Measurements from ENCODE around the gene RAPGEF1.
"Not testable (repeated sequence)": the region's sequence is repeated elsewhere in the genome, so short reads cannot be mapped to it uniquely, and the experiment has no call there.

The RAPGEF1 gene

GRCh38 chr9:131557855-131558548 is 181.9 kb downstream of the RAPGEF1 start:
- 0 out of 22 replicates have a peak, but pooled peaks cover 0 to 5% (median 0%) of the 10 kb centered on the region in 11 experiments for H3K36me3 ChIP-seq
- no peaks in the 10 kb centered on the region for H3K27me3 ChIP-seq
- no peak for TF ChIP-seq Cebpa-rat (IDR thresholded peaks at IDR 0.05)
- H4K20me1 ChIP-seq: no peaks in the 10 kb centered on the region; a peak in 1 of 22 replicates
- H3K27ac ChIP-seq: no peak overlapping the region
- H3K4me2 ChIP-seq: no peak overlapping the region
- H3K4me1 ChIP-seq: peaks cover 0 to 13% (median 0%) of the 10 kb centered on the region in 10 experiments; a peak in 3 of 20 replicates
- no peak overlapping the region for H3K4me3 ChIP-seq
- peaks cover 0 to 24% (median 11%) of the 10 kb centered on the region in 11 experiments; a peak in 20 of 22 replicates for H3K9me3 ChIP-seq (replicated peaks in 1 of 11)
- H3K9ac ChIP-seq: no peak overlapping the region

GRCh38 chr9:131555841-131556673 is 183.8 kb downstream of the RAPGEF1 start:
- no peak overlapping the region for H3K27ac ChIP-seq
- H3K4me3 ChIP-seq: no peak overlapping the region
- no peaks in the 10 kb centered on the region for H3K27me3 ChIP-seq
- H3K4me2 ChIP-seq: no peak overlapping the region
- 0 out of 22 replicates have a peak, but pooled peaks cover 0 to 5% (median 0%) of the 10 kb centered on the region in 11 experiments for H3K36me3 ChIP-seq
- peaks cover 0 to 19% (median 0%) of the 10 kb centered on the region in 10 experiments; a peak in 4 of 20 replicates for H3K4me1 ChIP-seq
- H3K9me3 ChIP-seq (replicated peaks in 1 of 11): peaks cover 0 to 13% (median 3%) of the 10 kb centered on the region in 11 experiments; a peak in 6 of 22 replicates
- no peak overlapping the region for H3K9ac ChIP-seq
- H4K20me1 ChIP-seq: no peaks in the 10 kb centered on the region; a peak in 1 of 22 replicates
- TF ChIP-seq Cebpa-rat (IDR thresholded peaks at IDR 0.05): no peak

GRCh38 chr9:131554843-131555351 is 185.0 kb downstream of the RAPGEF1 start:
- Histone ChIP-seq H3K4me3 (no peak overlapping the region), H3K4me1 (peaks cover 0 to 16% (median 0%) of the 10 kb centered on the region in 10 experiments; a peak in 4 of 20 replicates), H3K9ac (no peak overlapping the region), H3K27me3 (no peaks in the 10 kb centered on the region), H3K4me2 (no peak overlapping the region), H3K27ac (no peak overlapping the region), H3K9me3 (replicated peaks in 1 of 11) (peaks cover 0 to 8% (median 0%) of the 10 kb centered on the region in 11 experiments; a peak in 2 of 22 replicates), H4K20me1 (no peaks in the 10 kb centered on the region; a peak in 1 of 22 replicates), H3K36me3 (0 out of 22 replicates have a peak, but pooled peaks cover 0 to 5% (median 0%) of the 10 kb centered on the region in 11 experiments)
- TF ChIP-seq Cebpa-rat (IDR thresholded peaks at IDR 0.05): no peak

GRCh38 chr9:131554087-131554842 is 185.6 kb downstream of the RAPGEF1 start:
- peaks cover 0 to 8% (median 0%) of the 10 kb centered on the region in 11 experiments; a peak in 3 of 22 replicates for H3K9me3 ChIP-seq (replicated peaks in 1 of 11)

GRCh38 chr9:131552030-131552429 is 187.8 kb downstream of the RAPGEF1 start:
- peaks cover 12 to 24% (median 18%) of the 10 kb centered on the region in 11 experiments for H3K27me3 ChIP-seq
- TF ChIP-seq Cebpa-rat (IDR thresholded peaks at IDR 0.05): no peak

More at GRCh38 chr9:131554087-131554842, 185.6 kb downstream of the RAPGEF1 start:
- Histone ChIP-seq H3K4me2 (no peak overlapping the region), H3K9ac (no peak overlapping the region), H3K27me3 (peaks cover 0 to 1% (median 0%) of the 10 kb centered on the region in 11 experiments; a peak in 1 of 22 replicates), H3K4me3 (no peak overlapping the region), H3K4me1 (peaks cover 0 to 10% (median 0%) of the 10 kb centered on the region in 10 experiments; a peak in 4 of 20 replicates), H3K36me3 (0 out of 22 replicates have a peak, but pooled peaks cover 0 to 5% (median 0%) of the 10 kb centered on the region in 11 experiments), H4K20me1 (no peaks in the 10 kb centered on the region; a peak in 1 of 22 replicates), H3K27ac (no peak overlapping the region)
- TF ChIP-seq Cebpa-rat (IDR thresholded peaks at IDR 0.05): no peak

GRCh38 chr9:131550465-131550864 is 189.4 kb downstream of the RAPGEF1 start:
- not testable (repeated sequence) for H3K4me2 ChIP-seq, H3K4me3 ChIP-seq, H3K9ac ChIP-seq, H3K27ac ChIP-seq, H4K20me1 ChIP-seq, H3K36me3 ChIP-seq, H3K4me1 ChIP-seq
- Histone ChIP-seq H3K27me3 (peaks cover 27 to 39% (median 34%) of the 10 kb centered on the region in 11 experiments), H3K9me3 (replicated peaks in 1 of 11) (peaks cover 9 to 38% (median 20%) of the 10 kb centered on the region in 11 experiments)

More at GRCh38 chr9:131552030-131552429, 187.8 kb downstream of the RAPGEF1 start:
- Histone ChIP-seq H3K4me1 (peaks cover 0 to 6% (median 0%) of the 10 kb centered on the region in 10 experiments; a peak in 3 of 20 replicates), H3K9ac (no peak overlapping the region), H3K4me3 (no peak overlapping the region), H3K27ac (no peak overlapping the region), H3K9me3 (replicated peaks in 1 of 11) (peaks cover 0 to 23% (median 11%) of the 10 kb centered on the region in 11 experiments; a peak in 12 of 22 replicates), H3K36me3 (no peaks in the 10 kb centered on the region), H4K20me1 (no peaks in the 10 kb centered on the region; a peak in 1 of 22 replicates), H3K4me2 (peak overlapping the region in 2 of 11 experiments; percentile 3 to 46; a peak in 1 of 22 replicates)

- H3K9me3 ChIP-seq (replicated peaks in 1 of 11): peaks cover 22 to 44% (median 32%) of the 10 kb centered on the region in 11 experiments
- not testable (repeated sequence) for H3K27ac ChIP-seq, H3K4me1 ChIP-seq, H4K20me1 ChIP-seq, H3K9ac ChIP-seq, H3K4me2 ChIP-seq, H3K4me3 ChIP-seq, H3K36me3 ChIP-seq
- H3K27me3 ChIP-seq: peaks cover 35 to 52% (median 46%) of the 10 kb centered on the region in 11 experiments
Observed at GRCh38 chr9:131549186-131549585, 190.7 kb downstream of the RAPGEF1 start.
